ENCODE measurements around the gene PRPH. TPM values are rescaled to one million over a fixed set of nuclear protein-coding genes. Genes with fewer than 3 reads are reported as not detected.

The PRPH gene
- polyA plus RNA-seq, 2 of the 4 experiments (the other 2 are of a cell fraction) = 0.50 to 1.7 TPM

GRCh38 chr12:49297695-49298060, 2.7 kb downstream of the PRPH start:
- no peak for TF ChIP-seq JUN (IDR thresholded peaks at IDR 0.05)
- TF ChIP-seq ZC3H11A (IDR thresholded peaks at IDR 0.05) = no peak
- no peak for TF ChIP-seq ZFP36 (IDR thresholded peaks at IDR 0.05; ENCODE audit: borderline replicate concordance, partially characterized antibody)
- TF ChIP-seq SREBF2 (IDR thresholded peaks at IDR 0.05) = no peak
- no peak for TF ChIP-seq CEBPB (IDR thresholded peaks at IDR 0.05)
- no peak for TF ChIP-seq POLR2AphosphoS2 (conservative IDR thresholded peaks at IDR 0.05; ENCODE audit: low read length)
- no peak for TF ChIP-seq FOXS1 (CRISPR knock-in tag; IDR thresholded peaks at IDR 0.05)
- TF ChIP-seq MAZ (IDR thresholded peaks at IDR 0.05; ENCODE audit: borderline replicate concordance, low read depth, low read length) = no peak
- no peak for TF ChIP-seq REST (IDR thresholded peaks at IDR 0.05)
- TF ChIP-seq ZSCAN20 (CRISPR knock-in tag; IDR thresholded peaks at IDR 0.05) = no peak
- no peak for TF ChIP-seq FOSL2 (IDR thresholded peaks at IDR 0.05)
- TF ChIP-seq FOSL2 (CRISPR knock-in tag; IDR thresholded peaks at IDR 0.05) = no peak
- TF ChIP-seq HOXB5 (CRISPR knock-in tag; IDR thresholded peaks at IDR 0.05) = no peak
- peaks cover 17% of the 10 kb centered on the region; the same call in 2 of the 3 replicates for H3K4me1 ChIP-seq
- FAIRE-seq (no peak), ATAC-seq (peak; percentile 37 to 53; a peak in 5 of 6 replicates), DNase-seq (ENCODE audit: low read depth in 1 of 2, low spot score in 1 of 2) (no peak)
- H3K4me2 ChIP-seq = peak overlapping the region; percentile 99
- POLR2A ChIA-PET = interaction anchor here (0.6 to 1.6 kb wide), 5 partner anchors 9 to 545 kb away, joined by 3 to 30 read pairs (median 4); partner anchors contain the start of genes BCDIN3D and TROAP
- peak overlapping the region; percentile 52 for H3K4me3 ChIP-seq
- WGBS (ENCODE audit: missing lambda C conversion rate) = 30% methylated on average over 7 of the region's 8 CpGs
- CTCF ChIA-PET = interaction anchor here (1.0 to 15.8 kb wide), 24 partner anchors 11 to 376 kb away, joined by 3 to 164 read pairs (median 9); partner anchors contain the start of genes C1QL4, DNAJC22, TROAP and TUBA1C
- H3K9me3 ChIP-seq = no peaks in the 10 kb centered on the region
- H3K27ac ChIP-seq = peak overlapping the region in 1 of 2 experiments; percentile 61; a peak in 3 of 6 replicates

DNA sequence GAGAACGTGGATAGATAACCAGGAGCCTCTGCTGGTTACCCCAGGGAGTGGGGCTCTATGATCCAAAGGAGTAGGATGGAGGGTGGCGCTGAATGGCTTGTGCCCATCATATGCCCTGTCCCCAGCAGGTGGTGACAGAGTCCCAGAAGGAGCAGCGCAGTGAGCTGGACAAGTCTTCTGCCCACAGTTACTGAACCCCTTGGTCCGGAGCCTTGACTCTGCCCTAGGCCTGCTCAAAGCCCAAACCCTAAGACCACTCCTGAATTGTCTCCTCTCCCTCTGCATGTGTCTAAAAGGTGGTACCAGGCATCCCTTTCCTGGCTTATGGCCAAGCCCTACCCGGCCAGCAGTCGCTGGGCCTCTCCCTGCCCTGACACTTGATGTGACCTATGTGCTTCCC, 3.2 kb downstream of the PRPH start:
- FAIRE-seq (no peak), ATAC-seq (peak; percentile 65 to 69), DNase-seq (ENCODE audit: low read depth in 1 of 2, low spot score in 1 of 2) (peak in 1 of 2 experiments; percentile 64)
- Histone ChIP-seq H3K27ac (no peak overlapping the region), H3K4me2 (peak overlapping the region; percentile 99), H3K9me3 (no peaks in the 10 kb centered on the region), H3K4me3 (peak overlapping the region; percentile 52; the same call in 1 of the 3 replicates), H3K4me1 (peaks cover 12% of the 10 kb centered on the region; the same call in 2 of the 3 replicates)
- TF ChIP-seq CTCF (IDR thresholded peaks at IDR 0.05) (peak; percentile 24; the same call in 2 of the 3 replicates), RAD21 (conservative IDR thresholded peaks at IDR 0.05 in 1 of 2, IDR thresholded peaks at IDR 0.05 in 1 of 2) (peak in 1 of 2 experiments; percentile 48; a peak in 2 of 5 replicates), SMC3 (IDR thresholded peaks at IDR 0.05) (peak; percentile 8; the same call in 1 of the 3 replicates), RNF2 (IDR thresholded peaks at IDR 0.05; ENCODE audit: borderline replicate concordance, low read depth) (no peak)
- ChIA-PET CTCF (interaction anchor here (0.9 to 15.8 kb wide), 9 partner anchors 11 to 282 kb away, joined by 3 to 164 read pairs (median 9); partner anchors contain the start of gene TUBA1C), POLR2A (interaction anchor here (1.1 to 1.6 kb wide), 2 partner anchors 24 to 33 kb away, joined by 3 to 30 read pairs; partner anchors contain the start of gene TROAP)
- WGBS (ENCODE audit: missing lambda C conversion rate) = 77% methylated on average over 6 of the region's 6 CpGs

DNA sequence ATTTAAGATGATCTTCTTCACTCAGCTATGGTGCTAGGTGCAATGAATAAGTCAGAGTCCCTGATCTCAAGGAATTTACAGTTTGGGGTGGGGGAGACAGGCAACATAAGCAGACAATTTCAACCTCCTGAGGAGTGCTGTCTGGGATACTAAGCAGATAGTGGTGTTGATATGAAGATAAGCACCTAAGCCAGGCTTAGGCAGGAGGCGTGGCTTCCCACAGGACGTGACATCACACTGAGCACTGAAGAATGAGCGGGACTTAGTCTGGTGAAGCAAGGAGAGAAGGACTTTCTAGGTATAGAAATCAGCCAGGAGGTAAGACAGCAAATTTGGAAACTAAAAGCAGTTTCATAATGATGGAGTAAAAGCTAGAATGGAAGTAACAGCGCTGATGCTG, 6.8 kb downstream of the PRPH start:
- POLR2A ChIA-PET = no interaction called here
- Histone ChIP-seq H3K4me3 (no peak overlapping the region), H3K4me2 (no peak overlapping the region), H3K4me1 (peaks cover 10% of the 10 kb centered on the region; the same call in 2 of the 3 replicates), H3K27ac (no peak overlapping the region), H3K9me3 (no peaks in the 10 kb centered on the region)
- ATAC-seq (no peak), DNase-seq (ENCODE audit: low read depth in 1 of 2, low spot score in 1 of 2) (no peak), FAIRE-seq (no peak)
- CTCF ChIA-PET = interaction anchor here (0.6 to 6.3 kb wide), 6 partner anchors 10 to 253 kb away, joined by 3 to 35 read pairs (median 4); no protein-coding TSS in a partner anchor
- TF ChIP-seq MAZ (IDR thresholded peaks at IDR 0.05; ENCODE audit: borderline replicate concordance, low read depth, low read length) = no peak
- 75% methylated on average over 4 of the region's 4 CpGs for WGBS (ENCODE audit: missing lambda C conversion rate)

All from A549 (cell line).